ENCODE measurements around the gene SPATA1.

GRCh38 chr1:84508510-84508909 lies 2.3 kb downstream of the SPATA1 start:
- TF ChIP-seq CTCF (conservative IDR thresholded peaks at IDR 0.05; ENCODE audit: low read length) (no peak), EZH2phosphoT487 (IDR thresholded peaks at IDR 0.05; ENCODE audit: borderline replicate concordance, low read depth, low read length) (no peak)

Data from OCI-LY7 (cell line).